HFFc6 (cell line): ENCODE results near the gene LTK. TPM values are rescaled to one million over a fixed set of nuclear protein-coding genes. Genes with fewer than 3 reads are reported as not detected.

ENCODE experiments used
- DNase-seq: peaks from one replicate; pipeline ENCODE4 v3.0.0-alpha.2; 2018
- H3K27ac Mint-ChIP-seq: 2 replicates; pipeline ENCODE4 v1.8.0; 2020; ENCODE audit warnings: mild to moderate bottlenecking, mixed read lengths
- H3K27me3 Mint-ChIP-seq: 2 replicates; pipeline ENCODE4 v1.8.0; 2021; ENCODE audit warnings: mild to moderate bottlenecking, moderate library complexity, mixed read lengths; ENCODE audit not compliant: insufficient read depth
- H3K36me3 Mint-ChIP-seq: 2 replicates; pipeline ENCODE4 v1.8.0; 2021; ENCODE audit warnings: low read depth, mixed read lengths
- H3K4me1 Mint-ChIP-seq: 2 replicates; pipeline ENCODE4 v1.8.0; 2020; ENCODE audit warnings: low read depth, mixed read lengths
- H3K4me3 Mint-ChIP-seq: 2 replicates; pipeline ENCODE4 v1.8.0; 2020; ENCODE audit warnings: mild to moderate bottlenecking, moderate library complexity, mixed read lengths
- H3K9me3 Mint-ChIP-seq: 2 replicates; pipeline ENCODE4 v1.8.0; 2020; ENCODE audit warnings: mild to moderate bottlenecking, mixed read lengths
- CTCF ChIP-seq: fragments of 200-600 bp; sonication (generic); IDR thresholded peaks from 2 replicates; pipeline ENCODE4 v1.5.0; 2021; ENCODE audit warnings: antibody characterized with exemption, mild to moderate bottlenecking
- total RNA-seq, 6 experiments: library from RNA; stranded (reverse); fragmentation: NEBNext Ultra II Directional; extraction: Animal tissue kit (Norgen Biotek cat#: 25700); gene quantifications; 2 replicates in 1 of 6; 3 replicates in 5 of 6; pipeline ENCODE4 v1.2.3, GENCODE V29; 2021

LTK gene
- total RNA-seq, 6 experiments from 2014 or later: 0.19 to 1.8 (median 1.2) TPM

GRCh38 chr15:41510728-41511127 lies 2.9 kb downstream of the LTK start:
- no peak for TF ChIP-seq CTCF
- Mint-ChIP-seq H3K27ac (no peak overlapping the region), H3K27me3 (peaks cover 25% of the 10 kb centered on the region), H3K9me3 (no peaks in the 10 kb centered on the region), H3K4me3 (no peak overlapping the region), H3K4me1 (peaks cover 21% of the 10 kb centered on the region), H3K36me3 (no peaks in the 10 kb centered on the region; the same call in 1 of the 2 replicates)
- DNase-seq: no peak

- no peaks in the 10 kb centered on the region for H3K9me3 Mint-ChIP-seq
- H3K36me3 Mint-ChIP-seq: no peaks in the 10 kb centered on the region
Observed at GRCh38 chr15:41507820-41508290, 5.8 kb downstream of the LTK start.

GRCh38 chr15:41506796-41507341 lies 6.8 kb downstream of the LTK start:
- H3K9me3 Mint-ChIP-seq: no peaks in the 10 kb centered on the region
- H3K27ac Mint-ChIP-seq: no peak overlapping the region
- DNase-seq: no peak
- H3K4me1 Mint-ChIP-seq: no peaks in the 10 kb centered on the region
- H3K27me3 Mint-ChIP-seq: peaks cover 19% of the 10 kb centered on the region
- H3K36me3 Mint-ChIP-seq: no peaks in the 10 kb centered on the region
- no peak overlapping the region for H3K4me3 Mint-ChIP-seq
- no peak for TF ChIP-seq CTCF

More at GRCh38 chr15:41507820-41508290, 5.8 kb downstream of the LTK start:
- Mint-ChIP-seq H3K27me3 (peaks cover 24% of the 10 kb centered on the region), H3K4me1 (peaks cover 7% of the 10 kb centered on the region; the same call in 1 of the 2 replicates), H3K4me3 (no peak overlapping the region), H3K27ac (no peak overlapping the region)
- no peak for DNase-seq
- TF ChIP-seq CTCF: no peak

- Mint-ChIP-seq H3K4me1 (no peaks in the 10 kb centered on the region), H3K27ac (no peak overlapping the region), H3K36me3 (no peaks in the 10 kb centered on the region), H3K27me3 (peaks cover 20% of the 10 kb centered on the region), H3K9me3 (no peaks in the 10 kb centered on the region), H3K4me3 (no peak overlapping the region)
- no peak for DNase-seq
- no peak for TF ChIP-seq CTCF
Observed at GRCh38 chr15:41505776-41506175, 7.9 kb downstream of the LTK start.

- Mint-ChIP-seq H3K27me3 (peaks cover 17% of the 10 kb centered on the region), H3K27ac (no peak overlapping the region), H3K36me3 (no peaks in the 10 kb centered on the region), H3K9me3 (no peaks in the 10 kb centered on the region), H3K4me3 (no peak overlapping the region), H3K4me1 (no peaks in the 10 kb centered on the region)
- TF ChIP-seq CTCF: no peak
- DNase-seq: no peak
Observed at GRCh38 chr15:41504751-41505492, 8.7 kb downstream of the LTK start.
